Muscle of back (tissue), 11 donors: ENCODE data around the gene HPCAL1. TPM values are rescaled to one million over a fixed set of nuclear protein-coding genes. Genes with fewer than 3 reads are reported as not detected.

Source experiments
- DNase-seq, 3 donors: peaks; one replicate each; pipeline versions ENCODE4 v3.0.0 to v3.0.0-alpha.2; 2013
- polyA plus RNA-seq, 10 donors: library from polyadenylated mRNA; unstranded; fragments of 120-200 nt; gene quantifications; one replicate each; pipeline ENCODE4 v1.2.1, GENCODE V29; 2013; ENCODE audit not compliant: insufficient read length in 10 of 10

Gene HPCAL1
- polyA plus RNA-seq, 10 donors = 19.9 to 39.4 (median 34.4) TPM

GRCh38 chr2:10320933-10321332 is 18.2 kb downstream of the HPCAL1 start:
- no peak for DNase-seq

- DNase-seq = no peak
Measured at GRCh38 chr2:10321622-10322021, 18.9 kb downstream of the HPCAL1 start.

GRCh38 chr2:10322481-10322880 is 19.8 kb downstream of the HPCAL1 start:
- DNase-seq = no peak

GRCh38 chr2:10322973-10323372 is 20.3 kb downstream of the HPCAL1 start:
- no peak for DNase-seq

GRCh38 chr2:10323535-10323934 is 20.8 kb downstream of the HPCAL1 start:
- no peak for DNase-seq

- DNase-seq = no peak
Measured at GRCh38 chr2:10324095-10324832, 21.6 kb downstream of the HPCAL1 start.

GRCh38 chr2:10325278-10326145 is 22.8 kb downstream of the HPCAL1 start:
- no peak for DNase-seq

- no peak for DNase-seq
Measured at GRCh38 chr2:10326151-10326616, 23.5 kb downstream of the HPCAL1 start.

GRCh38 chr2:10326707-10327594 is 24.2 kb downstream of the HPCAL1 start:
- peak; percentile 37 to 70 (median 40) for DNase-seq

GRCh38 chr2:10327896-10328669 is 25.4 kb downstream of the HPCAL1 start:
- no peak for DNase-seq

GRCh38 chr2:10328670-10329579 is 26.2 kb downstream of the HPCAL1 start:
- no peak for DNase-seq

- no peak for DNase-seq
Measured at GRCh38 chr2:10329580-10329879, 26.8 kb downstream of the HPCAL1 start.

- no peak for DNase-seq
Measured at GRCh38 chr2:10329880-10330699, 27.4 kb downstream of the HPCAL1 start.

GRCh38 chr2:10330700-10331026 is 28.0 kb downstream of the HPCAL1 start:
- DNase-seq = no peak

GRCh38 chr2:10331027-10331701 is 28.5 kb downstream of the HPCAL1 start:
- DNase-seq = peak in 1 of 3 donors; percentile 62

- peak in 1 of 3 donors; percentile 27 for DNase-seq
Measured at GRCh38 chr2:10331702-10332401, 29.1 kb downstream of the HPCAL1 start.

- DNase-seq = peak in 1 of 3 donors; percentile 31
Measured at GRCh38 chr2:10332402-10333246, 29.9 kb downstream of the HPCAL1 start.
